Measurements from ENCODE around the gene NKX1-1.

Gene NKX1-1

DNA sequence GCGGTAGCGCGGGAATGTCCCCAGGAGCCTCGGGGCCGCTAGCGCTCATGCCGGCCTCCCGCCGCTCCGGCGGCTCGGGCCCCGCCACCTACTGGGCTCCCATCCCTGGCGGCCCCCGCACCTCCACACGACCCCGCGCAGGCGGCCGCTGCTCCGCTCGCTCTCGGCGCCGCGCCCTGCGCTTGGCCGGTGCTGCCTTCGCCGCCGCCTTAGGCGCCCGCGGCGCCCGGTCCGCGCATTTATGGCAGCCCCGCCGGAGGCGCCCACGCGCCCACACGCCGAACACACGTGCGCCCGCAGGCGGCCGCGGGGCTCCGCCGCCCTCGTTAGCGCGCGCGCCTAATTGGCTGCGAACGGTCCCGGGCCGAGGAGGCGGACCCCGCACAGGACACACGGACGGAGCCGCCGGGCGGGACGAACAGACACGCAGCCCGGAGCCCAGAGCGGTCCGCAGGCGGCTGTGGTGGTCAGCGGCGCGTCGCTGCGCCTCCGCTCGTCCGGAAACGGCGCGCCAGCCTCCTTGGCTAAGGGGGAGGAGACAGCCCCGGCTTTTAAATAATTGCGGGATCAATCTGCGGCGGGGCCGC is at the start of gene NKX1-1:
Gene NKX1-1, minus strand, starts transcription at position 49 of the 587 bp plus-strand sequence. Its CDS starts 0 bp downstream, at position 49.
- Histone ChIP-seq H3F3A (ENCODE audit: insufficient read depth, low read length) (no peaks in the 10 kb centered on the region), H2AFZ (ENCODE audit: low read length) (no peak within 1 kb of the TSS), H3K9me2 (replicated peaks; ENCODE audit: insufficient read depth, low read length) (no peaks in the 10 kb centered on the region), H3K9ac (ENCODE audit: low read length) (no peak within 1 kb of the TSS), H4K20me1 (ENCODE audit: insufficient read depth, low read length) (no peaks in the 10 kb centered on the region), H3K27ac (ENCODE audit: low read length) (no peak within 1 kb of the TSS), H3K27me3 (replicated peaks; ENCODE audit: insufficient read depth, low read length) (no peaks in the 10 kb centered on the region), H3K4me1 (ENCODE audit: low read length) (no peaks in the 10 kb centered on the region), H3K4me2 (ENCODE audit: low read depth, low read length) (no peak within 1 kb of the TSS), H3K36me3 (replicated peaks; ENCODE audit: insufficient read depth, low read length) (no peaks in the 10 kb centered on the region), H3K79me2 (ENCODE audit: low read length) (no peaks in the 10 kb centered on the region), H3K9me3 (replicated peaks; ENCODE audit: insufficient read depth, low read length) (no peaks in the 10 kb centered on the region), H3K4me3 (ENCODE audit: low read length) (no peak within 1 kb of the TSS)
- TF ChIP-seq EZH2phosphoT487 (IDR thresholded peaks at IDR 0.05; ENCODE audit: low read length) (no peak), CTCF (IDR thresholded peaks at IDR 0.05; ENCODE audit: low read length) (no peak), EZH2 (optimal IDR thresholded peaks at IDR 0.05; ENCODE audit: low read depth, low read length) (no peak)
- DNase-seq = no peak

DNA sequence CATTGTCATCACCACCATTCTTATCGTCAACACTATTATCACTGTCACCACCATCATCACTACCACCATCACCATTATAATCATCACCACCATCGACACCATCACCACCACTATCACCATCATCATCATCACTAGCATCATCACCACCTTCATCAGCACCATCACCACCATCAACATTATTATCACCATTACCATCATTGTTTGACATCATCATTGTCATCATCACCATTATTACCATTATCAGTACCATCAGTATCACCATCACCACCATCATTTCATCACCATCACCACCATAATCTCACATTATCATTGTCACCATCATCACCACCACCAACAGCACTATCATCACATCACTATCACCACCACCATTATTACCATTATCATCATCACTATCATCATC is 47.5 kb upstream of the NKX1-1 start:
- Histone ChIP-seq H3K4me1 (ENCODE audit: low read length) (no peaks in the 10 kb centered on the region), H3K4me2 (ENCODE audit: low read depth, low read length) (no peak overlapping the region), H3K27me3 (replicated peaks; ENCODE audit: insufficient read depth, low read length) (no peaks in the 10 kb centered on the region), H3K79me2 (ENCODE audit: low read length) (no peaks in the 10 kb centered on the region), H2AFZ (ENCODE audit: low read length) (no peak overlapping the region), H3K27ac (ENCODE audit: low read length) (no peak overlapping the region), H4K20me1 (ENCODE audit: insufficient read depth, low read length) (no peaks in the 10 kb centered on the region), H3F3A (ENCODE audit: insufficient read depth, low read length) (no peaks in the 10 kb centered on the region), H3K9me2 (replicated peaks; ENCODE audit: insufficient read depth, low read length) (no peaks in the 10 kb centered on the region), H3K9me3 (replicated peaks; ENCODE audit: insufficient read depth, low read length) (no peaks in the 10 kb centered on the region), H3K36me3 (replicated peaks; ENCODE audit: insufficient read depth, low read length) (no peaks in the 10 kb centered on the region), H3K9ac (ENCODE audit: low read length) (no peak overlapping the region), H3K4me3 (ENCODE audit: low read length) (no peak overlapping the region)
- TF ChIP-seq EZH2 (optimal IDR thresholded peaks at IDR 0.05; ENCODE audit: low read depth, low read length) = no peak
- no peak for TF ChIP-seq EZH2phosphoT487 (IDR thresholded peaks at IDR 0.05; ENCODE audit: low read length)
- no peak for TF ChIP-seq CTCF (IDR thresholded peaks at IDR 0.05; ENCODE audit: low read length)
- no peak for DNase-seq

GRCh38 chr4:1452431-1453051 is 46.3 kb upstream of the NKX1-1 start:
- no peaks in the 10 kb centered on the region for H3K4me1 ChIP-seq (ENCODE audit: low read length)
- H3K4me2 ChIP-seq (ENCODE audit: low read depth, low read length) = no peak overlapping the region
- TF ChIP-seq EZH2 (optimal IDR thresholded peaks at IDR 0.05; ENCODE audit: low read depth, low read length) (no peak), EZH2phosphoT487 (IDR thresholded peaks at IDR 0.05; ENCODE audit: low read length) (no peak), CTCF (IDR thresholded peaks at IDR 0.05; ENCODE audit: low read length) (no peak)
- H3F3A ChIP-seq (ENCODE audit: insufficient read depth, low read length) = no peaks in the 10 kb centered on the region
- H3K4me3 ChIP-seq (ENCODE audit: low read length) = no peak overlapping the region
- H3K9ac ChIP-seq (ENCODE audit: low read length) = no peak overlapping the region
- H3K9me3 ChIP-seq (replicated peaks; ENCODE audit: insufficient read depth, low read length) = no peaks in the 10 kb centered on the region
- no peak for DNase-seq
- H3K36me3 ChIP-seq (replicated peaks; ENCODE audit: insufficient read depth, low read length) = no peaks in the 10 kb centered on the region
- no peak overlapping the region for H3K27ac ChIP-seq (ENCODE audit: low read length)
- H2AFZ ChIP-seq (ENCODE audit: low read length) = no peak overlapping the region
- no peaks in the 10 kb centered on the region for H3K27me3 ChIP-seq (replicated peaks; ENCODE audit: insufficient read depth, low read length)
- no peaks in the 10 kb centered on the region for H3K79me2 ChIP-seq (ENCODE audit: low read length)
- H4K20me1 ChIP-seq (ENCODE audit: insufficient read depth, low read length) = no peaks in the 10 kb centered on the region
- H3K9me2 ChIP-seq (replicated peaks; ENCODE audit: insufficient read depth, low read length) = no peaks in the 10 kb centered on the region

Data from MM.1S (cell line).